Peyer's patch (tissue), 4 donors: ENCODE measurements around the gene CEMIP. TPM values are rescaled to one million over a fixed set of nuclear protein-coding genes. Genes with fewer than 3 reads are reported as not detected.
A peak's percentile ranks its signal among the peaks of the same experiment; 100 is the strongest.

Source experiments
- DNase-seq, 3 donors: peaks; one replicate each; pipeline ENCODE4 v3.0.0-alpha.2; 2017 to 2019
- H3K27ac ChIP-seq, 4 donors: fragments of 200-600 bp; sonication (generic); one replicate each; pipeline ENCODE4 v1.5.1; 2016 to 2019
- H3K27me3 ChIP-seq, 2 donors: fragments of 200-600 bp; sonication (generic); one replicate each; pipeline ENCODE4 v1.5.1; 2019
- H3K36me3 ChIP-seq, 3 donors: fragments of 200-600 bp; sonication (generic); one replicate each; pipeline ENCODE4 v1.5.1; 2016 to 2019
- H3K4me1 ChIP-seq, 4 donors: fragments of 200-600 bp; sonication (generic); one replicate each; pipeline ENCODE4 v1.5.1; 2016 to 2019
- H3K4me3 ChIP-seq, 4 donors: fragments of 200-600 bp; sonication (generic); 1 replicate in 3 of 4; 2 replicates in 1 of 4; pipeline ENCODE4 v1.5.1; 2016 to 2019; ENCODE audit warnings: mild to moderate bottlenecking in 1 of 4
- H3K9me3 ChIP-seq, 4 donors: fragments of 200-600 bp; sonication (generic); one replicate each; pipeline ENCODE4 v1.5.1; 2016 to 2019; ENCODE audit warnings: mild to moderate bottlenecking in 1 of 4
- POLR2A ChIP-seq, 2 donors: fragments of 450-650 bp; IDR thresholded peaks; one replicate each; pipeline ENCODE4 v1.5.1; 2017; ENCODE audit warnings: antibody characterized with exemption in 2 of 2, mild to moderate bottlenecking in 2 of 2, moderate library complexity in 2 of 2
- total RNA-seq, 4 donors: library from RNA; depleted of rRNA; stranded (reverse); fragments of >200 nt; gene quantifications; one replicate each; pipeline ENCODE4 v1.1.0, GENCODE V29; 2016
- TF ChIP-seq, protein P1 (sequence below), 6 experiments: fragments of 450-650 bp in 4 of 6; fragments of 200-600 bp in 2 of 6; sonication (generic) in 1 of 6; IDR thresholded peaks; one replicate each; pipeline ENCODE4 v1.5.1; 2017 to 2019; ENCODE audit warnings: antibody characterized with exemption in 6 of 6, mild to moderate bottlenecking in 3 of 6, moderate library complexity in 1 of 6

The CEMIP gene
- total RNA-seq, 4 donors from 2014 or later, result 0.27 to 0.83 (median 0.57) TPM; not detected in 1

- Histone ChIP-seq H3K4me3 (no peak overlapping the region), H3K4me1 (peaks cover 0 to 26% (median 3%) of the 10 kb centered on the region in 4 donors), H3K36me3 (no peaks in the 10 kb centered on the region), H3K27me3 (no peaks in the 10 kb centered on the region), H3K27ac (no peak overlapping the region), H3K9me3 (no peaks in the 10 kb centered on the region)
- DNase-seq, result no peak
- TF ChIP-seq POLR2A (IDR thresholded peaks at IDR 0.05), result no peak
Observed at GRCh38 chr15:80992441-80992840, 213.3 kb downstream of the CEMIP start.

GRCh38 chr15:80996247-80996646 lies 217.1 kb downstream of the CEMIP start:
- Histone ChIP-seq H3K27me3 (no peaks in the 10 kb centered on the region), H3K9me3 (no peaks in the 10 kb centered on the region), H3K4me1 (peaks cover 0 to 6% (median 0%) of the 10 kb centered on the region in 4 donors), H3K36me3 (no peaks in the 10 kb centered on the region), H3K4me3 (no peak overlapping the region), H3K27ac (no peak overlapping the region)
- DNase-seq, result no peak
- no peak for TF ChIP-seq POLR2A (IDR thresholded peaks at IDR 0.05)
- TF ChIP-seq, protein P1, sequence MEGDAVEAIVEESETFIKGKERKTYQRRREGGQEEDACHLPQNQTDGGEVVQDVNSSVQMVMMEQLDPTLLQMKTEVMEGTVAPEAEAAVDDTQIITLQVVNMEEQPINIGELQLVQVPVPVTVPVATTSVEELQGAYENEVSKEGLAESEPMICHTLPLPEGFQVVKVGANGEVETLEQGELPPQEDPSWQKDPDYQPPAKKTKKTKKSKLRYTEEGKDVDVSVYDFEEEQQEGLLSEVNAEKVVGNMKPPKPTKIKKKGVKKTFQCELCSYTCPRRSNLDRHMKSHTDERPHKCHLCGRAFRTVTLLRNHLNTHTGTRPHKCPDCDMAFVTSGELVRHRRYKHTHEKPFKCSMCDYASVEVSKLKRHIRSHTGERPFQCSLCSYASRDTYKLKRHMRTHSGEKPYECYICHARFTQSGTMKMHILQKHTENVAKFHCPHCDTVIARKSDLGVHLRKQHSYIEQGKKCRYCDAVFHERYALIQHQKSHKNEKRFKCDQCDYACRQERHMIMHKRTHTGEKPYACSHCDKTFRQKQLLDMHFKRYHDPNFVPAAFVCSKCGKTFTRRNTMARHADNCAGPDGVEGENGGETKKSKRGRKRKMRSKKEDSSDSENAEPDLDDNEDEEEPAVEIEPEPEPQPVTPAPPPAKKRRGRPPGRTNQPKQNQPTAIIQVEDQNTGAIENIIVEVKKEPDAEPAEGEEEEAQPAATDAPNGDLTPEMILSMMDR (IDR thresholded peaks at IDR 0.05), result peak in 4 of 6 experiments; percentile 21 to 52 (median 44)

DNA sequence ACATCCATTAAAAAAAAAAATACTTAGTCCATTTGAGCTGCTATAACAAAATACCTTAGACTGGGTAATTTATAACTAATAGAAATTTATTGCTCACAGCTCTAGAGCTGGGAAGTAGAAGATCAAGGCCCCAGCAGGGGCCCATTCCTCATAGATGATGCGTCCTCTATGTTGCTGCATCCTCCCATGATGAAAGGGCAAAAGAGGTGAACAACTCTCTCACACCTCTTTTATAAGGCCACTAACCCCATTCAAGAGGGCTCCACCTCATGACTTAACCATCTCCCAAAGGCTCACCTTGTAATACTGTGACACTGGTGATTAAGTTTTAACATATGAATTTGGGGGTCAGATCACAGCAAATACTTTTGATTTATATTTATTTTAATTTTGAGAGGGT lies 218.5 kb downstream of the CEMIP start:
- no peaks in the 10 kb centered on the region for H3K9me3 ChIP-seq
- H3K4me3 ChIP-seq, result no peak overlapping the region
- DNase-seq, result no peak
- no peak for TF ChIP-seq POLR2A (IDR thresholded peaks at IDR 0.05)
- TF ChIP-seq, protein P1 (IDR thresholded peaks at IDR 0.05), result no peak
- H3K27ac ChIP-seq, result no peak overlapping the region
- H3K4me1 ChIP-seq, result peaks cover 0 to 7% (median 3%) of the 10 kb centered on the region in 4 donors
- no peaks in the 10 kb centered on the region for H3K27me3 ChIP-seq
- H3K36me3 ChIP-seq, result peaks cover 0 to under 1% (median 0%) of the 10 kb centered on the region in 3 donors

GRCh38 chr15:80998251-80998650 lies 219.1 kb downstream of the CEMIP start:
- Histone ChIP-seq H3K4me1 (peaks cover 0 to 13% (median 5%) of the 10 kb centered on the region in 4 donors), H3K27me3 (no peaks in the 10 kb centered on the region), H3K36me3 (peaks cover 0 to 4% (median 0%) of the 10 kb centered on the region in 3 donors), H3K27ac (peak overlapping the region in 1 of 4 donors; percentile 6), H3K4me3 (no peak overlapping the region), H3K9me3 (no peaks in the 10 kb centered on the region)
- no peak for DNase-seq
- no peak for TF ChIP-seq POLR2A (IDR thresholded peaks at IDR 0.05)
- TF ChIP-seq, protein P1 (IDR thresholded peaks at IDR 0.05), result no peak

GRCh38 chr15:80999623-81000036 lies 220.5 kb downstream of the CEMIP start:
- H3K36me3 ChIP-seq, result peaks cover 0 to 4% (median 0%) of the 10 kb centered on the region in 3 donors
- H3K4me3 ChIP-seq, result peak overlapping the region; percentile 71 to 95 (median 81)
- peaks cover 0 to 17% (median 7%) of the 10 kb centered on the region in 4 donors for H3K4me1 ChIP-seq
- no peaks in the 10 kb centered on the region for H3K27me3 ChIP-seq
- TF ChIP-seq, protein P1 (IDR thresholded peaks at IDR 0.05), result no peak
- peak in 1 of 2 donors; percentile 32 for TF ChIP-seq POLR2A (IDR thresholded peaks at IDR 0.05)
- H3K27ac ChIP-seq, result peak overlapping the region; percentile 92 to 99 (median 98)
- DNase-seq, result peak; percentile 60 to 84 (median 78)
- no peaks in the 10 kb centered on the region for H3K9me3 ChIP-seq

- Histone ChIP-seq H3K27me3 (no peaks in the 10 kb centered on the region), H3K9me3 (no peaks in the 10 kb centered on the region), H3K36me3 (peaks cover 0 to 4% (median 0%) of the 10 kb centered on the region in 3 donors), H3K4me3 (peak overlapping the region; percentile 71 to 95 (median 81)), H3K4me1 (peaks cover 0 to 18% (median 7%) of the 10 kb centered on the region in 4 donors), H3K27ac (peak overlapping the region; percentile 92 to 99 (median 98))
- no peak for DNase-seq
- TF ChIP-seq POLR2A (IDR thresholded peaks at IDR 0.05), result no peak
- TF ChIP-seq, protein P1 (IDR thresholded peaks at IDR 0.05), result no peak
Observed at GRCh38 chr15:81000144-81000623, 221.0 kb downstream of the CEMIP start.
